Vagina (tissue), 2 donors: ENCODE results near the gene EHMT1.

Experiments used
- CTCF ChIP-seq, 3 experiments: fragments of 450-650 bp in 2 of 3; fragments of 200-600 bp in 1 of 3; sonication (generic) in 1 of 3; IDR thresholded peaks; one replicate each; pipeline ENCODE4 v1.5.1; 2017 to 2019; ENCODE audit warnings: antibody characterized with exemption in 3 of 3, mild to moderate bottlenecking in 2 of 3, moderate library complexity in 2 of 3
- POLR2AphosphoS5 ChIP-seq, 2 donors: sonication (generic); formaldehyde crosslinking; IDR thresholded peaks; one replicate each; pipeline ENCODE4 v1.9.0; 2017; ENCODE audit warnings: antibody characterized with exemption in 2 of 2, mild to moderate bottlenecking in 2 of 2, low read depth in 1 of 2; ENCODE audit not compliant: insufficient read depth in 1 of 2

- TF ChIP-seq CTCF (IDR thresholded peaks at IDR 0.05), result no peak
- TF ChIP-seq POLR2AphosphoS5 (IDR thresholded peaks at IDR 0.05; ENCODE audit: insufficient read depth in 1 of 2, low read depth in 1 of 2), result no peak
Observed at GRCh38 chr9:137664676-137665075, 45.9 kb downstream of the EHMT1 start.
